Activated CD4-positive, alpha-beta T cell treated with anti-CD3 and anti-CD28 coated beads, Interleukin-2, Interleukin-4, amounts not matched to agents 100 ng/mL and 50 ng/mL, durations not matched to agents 16 hours and 8 hours (primary cell): ENCODE measurements around the gene YJU2.
A peak's percentile ranks its signal among the peaks of the same experiment; 100 is the strongest.
"Not testable (repeated sequence)": the region's sequence is repeated elsewhere in the genome, so short reads cannot be mapped to it uniquely, and the experiment has no call there.

Source experiments
- DNase-seq: peaks from one replicate; pipeline ENCODE4 v3.0.0-alpha.2; 2020; ENCODE audit warnings: low spot score

YJU2 gene

DNA sequence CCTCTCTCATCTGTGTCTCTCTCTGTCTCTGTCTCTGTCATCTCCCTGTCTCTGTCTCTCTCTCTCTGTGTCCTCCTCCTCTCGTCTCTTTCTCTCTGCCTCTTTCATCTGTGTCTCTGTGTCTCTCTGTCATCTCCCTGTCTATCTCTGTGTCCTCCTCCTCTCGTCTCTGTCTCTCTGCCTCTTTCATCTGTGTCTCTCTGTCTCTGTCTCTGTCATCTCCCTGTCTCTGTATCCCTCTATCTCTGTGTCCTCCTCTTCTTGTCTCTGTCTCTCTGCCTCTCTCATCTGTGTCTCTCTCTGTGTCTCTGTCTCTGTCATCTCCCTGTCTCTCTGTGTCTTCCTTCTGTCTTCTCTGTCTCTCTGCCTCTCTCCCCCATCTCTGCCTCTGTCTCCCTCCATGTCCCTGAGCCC lies 18.1 kb upstream of the YJU2 start:
- no peak for DNase-seq

DNA sequence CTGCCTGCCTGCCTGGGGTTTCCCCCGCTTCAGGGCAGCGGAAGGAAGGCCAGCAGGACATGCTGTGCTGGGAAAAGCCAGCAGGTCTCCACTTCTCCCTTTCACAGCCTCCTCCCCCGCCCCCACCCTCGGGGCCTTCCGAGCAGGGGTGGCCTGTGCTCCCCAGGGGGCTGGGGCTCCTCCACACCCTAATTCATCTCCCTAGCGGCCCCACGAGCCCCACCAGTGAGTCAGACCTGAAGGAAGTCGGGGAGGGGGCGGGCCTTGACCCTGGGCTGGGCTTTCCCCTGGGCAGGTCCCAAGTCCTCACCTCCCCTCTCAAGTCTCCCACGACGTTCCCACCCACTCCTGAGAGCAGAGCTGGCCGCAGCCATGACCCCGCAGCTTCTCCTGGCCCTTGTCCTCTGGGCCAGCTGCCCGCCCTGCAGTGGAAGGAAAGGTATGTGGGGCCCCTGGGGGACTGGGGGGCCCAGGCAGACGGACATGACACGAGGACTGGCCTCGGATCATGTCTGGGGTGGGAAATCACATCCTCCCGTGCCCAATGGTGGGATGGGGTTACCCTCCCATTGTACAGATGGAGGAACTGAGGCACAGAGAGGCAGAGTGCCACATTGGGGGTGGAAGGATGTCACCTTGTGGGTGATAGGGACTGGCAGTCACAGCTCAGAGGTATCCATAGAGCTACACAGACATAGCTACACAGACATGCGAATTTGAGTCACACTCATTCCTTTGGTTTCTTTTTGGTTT lies 17.5 kb upstream of the YJU2 start, which contains the start of gene EBI3:
Gene EBI3 (plus strand): TSS at position 345 of the 753 bp plus-strand sequence. CDS start 28 bp downstream, at position 373.
- peak; percentile 59 for DNase-seq

DNA sequence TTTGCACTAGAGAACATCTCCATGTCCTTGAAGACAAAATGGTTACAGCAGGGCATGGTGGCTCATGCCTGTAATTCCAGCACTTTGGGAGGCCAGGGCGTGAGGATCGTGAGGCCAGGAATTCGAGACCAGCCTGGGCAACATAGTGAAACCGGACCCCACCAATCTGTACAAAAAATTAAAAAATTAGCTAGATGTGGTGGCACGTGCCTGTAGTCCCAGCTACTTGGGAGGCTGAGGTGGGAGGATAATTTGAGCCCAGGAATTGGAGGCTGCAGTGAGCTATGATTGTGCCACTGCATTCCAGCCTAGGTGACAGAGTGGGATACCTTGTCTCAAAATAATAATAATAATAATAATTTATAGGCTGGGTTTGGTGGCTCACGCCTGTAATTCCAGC lies 16.6 kb upstream of the YJU2 start:
- DNase-seq = not testable (repeated sequence)

- not testable (repeated sequence) for DNase-seq
Measured at GRCh38 chr19:4231521-4231920, 15.4 kb upstream of the YJU2 start.

GRCh38 chr19:4232139-4232538 lies 14.7 kb upstream of the YJU2 start:
- DNase-seq = not testable (repeated sequence)

DNA sequence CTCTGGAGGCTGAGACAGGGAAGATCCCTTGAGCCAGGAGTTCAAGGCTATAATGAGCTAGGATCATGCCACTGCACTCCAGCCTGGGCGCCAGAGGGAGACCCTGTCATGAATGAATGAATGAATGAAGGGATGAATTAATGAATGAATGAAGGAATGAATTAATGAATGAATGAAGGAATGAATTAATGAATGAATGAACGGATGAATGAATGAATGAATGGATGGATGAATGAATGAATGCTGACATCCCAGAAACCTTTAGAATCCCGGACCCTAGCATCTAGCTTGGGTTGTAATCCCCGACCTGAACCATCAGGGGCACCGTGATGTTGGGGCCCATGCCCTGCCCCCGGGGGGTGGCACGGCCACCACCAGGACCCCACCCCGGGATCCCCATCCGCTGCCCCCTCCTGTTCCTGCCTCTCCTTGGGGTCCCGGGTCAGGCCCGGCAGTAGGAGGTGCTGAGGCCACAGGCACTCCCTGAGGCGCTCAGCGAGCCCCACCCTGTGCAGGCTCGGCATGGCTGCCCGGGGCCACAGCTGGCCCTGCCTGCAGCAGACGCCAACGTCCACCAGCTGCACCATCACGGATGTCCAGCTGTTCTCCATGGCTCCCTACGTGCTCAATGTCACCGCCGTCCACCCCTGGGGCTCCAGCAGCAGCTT lies 14.1 kb upstream of the YJU2 start:
- no peak for DNase-seq

GRCh38 chr19:4233282-4233853 lies 13.5 kb upstream of the YJU2 start:
- peak; percentile 82 for DNase-seq

DNA sequence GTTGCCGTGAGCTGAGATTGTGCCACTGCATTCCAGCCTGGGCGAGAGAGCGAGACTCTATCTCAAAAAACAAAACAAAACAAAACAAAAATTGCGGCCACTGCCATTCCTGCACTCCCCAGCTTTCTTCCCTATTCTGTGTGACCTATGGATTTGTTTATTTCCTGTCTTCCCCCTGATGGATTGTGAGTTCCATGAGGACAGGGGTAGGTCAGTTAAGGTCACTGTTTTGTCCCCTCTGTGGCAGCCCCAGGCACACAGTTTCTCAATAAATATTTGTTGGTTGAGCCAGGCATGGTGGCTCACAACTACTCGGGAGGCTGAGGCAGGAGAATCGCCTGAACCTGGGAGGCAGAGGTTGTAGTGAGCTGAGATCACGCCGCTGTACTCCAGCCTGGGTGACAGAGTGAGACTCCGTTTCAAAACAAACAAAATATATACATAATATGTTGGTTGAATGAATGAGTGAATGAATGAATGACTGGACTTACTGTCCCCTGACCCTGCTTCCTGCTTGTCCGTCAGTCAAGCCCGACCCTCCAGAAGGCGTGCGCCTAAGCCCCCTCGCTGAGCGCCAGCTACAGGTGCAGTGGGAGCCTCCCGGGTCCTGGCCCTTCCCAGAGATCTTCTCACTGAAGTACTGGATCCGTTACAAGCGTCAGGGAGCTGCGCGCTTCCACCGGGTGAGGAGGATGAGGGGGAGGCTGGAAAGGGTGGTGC lies 12.6 kb upstream of the YJU2 start:
- DNase-seq = no peak

- DNase-seq = no peak
Measured at GRCh38 chr19:4234862-4235201, 12.0 kb upstream of the YJU2 start.

- not testable (repeated sequence) for DNase-seq
Measured at GRCh38 chr19:4237510-4237909, 9.4 kb upstream of the YJU2 start.

- DNase-seq = no peak
Measured at GRCh38 chr19:4238831-4239230, 8.0 kb upstream of the YJU2 start.

DNA sequence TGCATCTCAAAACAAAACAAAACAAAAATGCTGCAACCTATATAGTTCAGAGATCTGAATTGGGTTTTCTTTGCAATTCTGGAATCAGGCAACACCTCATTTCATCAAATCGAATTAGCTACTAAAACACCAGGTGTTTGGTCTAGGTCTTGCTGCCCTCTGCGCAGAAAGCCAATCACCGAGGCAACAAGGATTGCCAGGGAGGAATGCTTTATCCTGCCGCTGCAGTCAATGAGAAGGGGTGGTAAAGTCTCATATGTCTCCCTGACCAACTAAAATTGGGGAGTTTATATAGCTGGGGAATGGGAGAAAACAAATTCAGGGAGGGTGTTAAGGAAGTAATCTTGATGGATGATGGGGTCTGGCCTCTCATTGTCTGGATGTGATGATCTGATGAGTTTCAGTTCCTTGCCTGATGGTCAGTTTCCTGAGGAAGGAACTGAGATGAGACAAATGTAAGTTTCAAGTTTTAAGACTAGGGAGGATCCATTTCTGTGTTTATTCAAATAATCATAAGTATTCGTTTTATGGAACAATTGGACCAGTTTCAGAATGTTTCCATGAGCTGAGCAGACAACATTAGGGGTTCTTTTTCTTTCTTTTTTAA lies 5.0 kb upstream of the YJU2 start:
- DNase-seq = no peak

GRCh38 chr19:4245938-4246337 lies 942 bp upstream of the YJU2 start:
- not testable (repeated sequence) for DNase-seq

- DNase-seq = no peak
Measured at GRCh38 chr19:4256563-4256962, 9.7 kb downstream of the YJU2 start.

DNA sequence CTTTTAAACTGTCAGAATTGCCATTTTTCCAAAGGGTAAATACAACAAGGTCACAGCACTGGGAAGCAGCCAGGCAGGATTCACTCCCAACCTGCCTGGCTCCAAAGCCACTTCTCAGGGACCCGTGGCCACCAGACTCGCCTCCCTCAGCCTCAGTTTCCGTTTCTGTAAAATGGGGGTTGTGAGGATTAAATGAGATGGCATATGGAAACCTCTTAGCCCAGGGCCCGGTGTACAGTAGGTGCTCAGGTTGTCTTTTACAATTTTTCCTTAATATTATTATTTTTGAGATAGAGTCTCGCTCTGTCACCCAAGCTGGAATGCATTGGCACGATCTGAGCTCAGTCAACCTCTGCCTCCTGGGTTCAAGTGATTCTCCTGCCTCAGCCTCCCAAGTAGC lies 10.1 kb downstream of the YJU2 start:
- DNase-seq = no peak

DNA sequence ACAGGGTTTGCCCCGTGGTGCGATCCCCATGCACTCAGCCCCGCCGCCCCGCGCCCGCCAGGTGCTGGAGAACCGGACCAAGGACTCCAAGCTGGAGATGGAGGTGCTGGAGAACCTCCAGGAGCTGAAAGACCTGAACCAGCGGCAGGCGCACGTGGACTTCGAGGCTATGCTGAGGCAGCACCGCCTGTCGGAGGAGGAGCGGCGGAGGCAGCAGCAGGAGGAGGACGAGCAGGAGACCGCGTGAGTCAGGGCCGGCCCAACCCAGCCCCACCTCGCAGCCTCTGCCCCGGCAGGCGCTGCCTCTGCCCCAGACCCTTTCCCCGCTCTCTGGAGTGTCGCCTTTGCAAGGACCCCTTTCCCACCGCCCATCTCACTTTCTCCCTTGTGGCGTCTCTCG lies 11.3 kb downstream of the YJU2 start:
- no peak for DNase-seq

GRCh38 chr19:4260613-4261191 lies 13.8 kb downstream of the YJU2 start:
- DNase-seq = no peak

DNA sequence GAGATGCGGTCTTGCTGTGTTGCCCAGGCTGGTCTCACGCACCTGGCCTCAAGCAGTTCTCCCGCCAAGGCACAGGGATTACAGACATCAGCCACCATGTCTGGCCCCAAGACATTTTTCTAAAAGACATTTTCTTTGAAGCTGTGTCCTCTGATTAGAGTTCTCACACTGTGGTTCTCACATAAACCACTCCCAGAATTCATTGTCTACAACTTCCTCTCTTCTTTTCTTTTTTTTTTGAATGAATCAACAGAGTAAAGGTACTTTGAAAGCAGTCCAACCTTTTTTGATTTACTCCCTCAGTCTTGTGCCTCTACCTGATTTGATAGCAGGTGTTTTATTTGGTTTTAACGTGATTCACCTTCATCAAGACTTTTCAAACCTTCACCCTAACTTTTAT lies 17.9 kb downstream of the YJU2 start:
- no peak for DNase-seq

- DNase-seq = no peak
Measured at GRCh38 chr19:4266253-4267000, 19.5 kb downstream of the YJU2 start.

- peak; percentile 57 for DNase-seq
Measured at GRCh38 chr19:4267101-4267900, 20.4 kb downstream of the YJU2 start.
